GM19099 (cell line): Measurements from ENCODE around the gene HEATR1.

Experiments
- POLR2A ChIP-seq: IDR thresholded peaks from 3 replicates; pipeline ENCODE4 v1.6.1; 2011; ENCODE audit warnings: low read depth; ENCODE audit not compliant: insufficient read length; ENCODE audit errors: extremely low read depth

HEATR1 gene

GRCh38 chr1:236535190-236535589, 69.1 kb downstream of the HEATR1 start:
- no peak for TF ChIP-seq POLR2A

- no peak for TF ChIP-seq POLR2A
Measured at GRCh38 chr1:236534151-236534651, 70.1 kb downstream of the HEATR1 start.

- TF ChIP-seq POLR2A, result no peak
Measured at GRCh38 chr1:236532850-236533249, 71.5 kb downstream of the HEATR1 start.

GRCh38 chr1:236530959-236531358, 73.4 kb downstream of the HEATR1 start:
- no peak for TF ChIP-seq POLR2A

- no peak for TF ChIP-seq POLR2A
Measured at GRCh38 chr1:236530286-236530685, 74.0 kb downstream of the HEATR1 start.

GRCh38 chr1:236526079-236526478, 78.2 kb downstream of the HEATR1 start:
- TF ChIP-seq POLR2A, result no peak

- no peak for TF ChIP-seq POLR2A
Measured at GRCh38 chr1:236524895-236525184, 79.5 kb downstream of the HEATR1 start.

GRCh38 chr1:236524142-236524894, 80.0 kb downstream of the HEATR1 start:
- peak; percentile 67 for TF ChIP-seq POLR2A

GRCh38 chr1:236523704-236524141, 80.6 kb downstream of the HEATR1 start, which contains the start of gene LGALS8:
TSS of gene LGALS8 (plus strand) at chr1:236523982. CDS start at chr1:236526071, 2,089 bp downstream.
- peak; percentile 41 for TF ChIP-seq POLR2A

GRCh38 chr1:236522937-236523703, 81.2 kb downstream of the HEATR1 start:
- TF ChIP-seq POLR2A, result no peak

- no peak for TF ChIP-seq POLR2A
Measured at GRCh38 chr1:236520445-236521005, 83.8 kb downstream of the HEATR1 start.

- no peak for TF ChIP-seq POLR2A
Measured at GRCh38 chr1:236518322-236518721, 86.0 kb downstream of the HEATR1 start.

- no peak for TF ChIP-seq POLR2A
Measured at GRCh38 chr1:236516929-236517704, 87.2 kb downstream of the HEATR1 start.

- no peak for TF ChIP-seq POLR2A
Measured at GRCh38 chr1:236515443-236515958, 88.8 kb downstream of the HEATR1 start.
